ENCODE data around the gene KLRF1. TPM values are rescaled to one million over a fixed set of nuclear protein-coding genes. Genes with fewer than 3 reads are reported as not detected.

Gene KLRF1
- polyA plus RNA-seq, 1 donor from 2014 or later: not detected

- no peak for TF ChIP-seq EZH2 (IDR thresholded peaks at IDR 0.05; ENCODE audit: borderline replicate concordance, insufficient read depth, low read length, poor library complexity, severe bottlenecking)
- TF ChIP-seq POLR2AphosphoS5 (IDR thresholded peaks at IDR 0.05): no peak
- TF ChIP-seq EP300 (conservative IDR thresholded peaks at IDR 0.05; ENCODE audit: poor library complexity, severe bottlenecking): no peak
- no peak for TF ChIP-seq RAD21 (conservative IDR thresholded peaks at IDR 0.05)
- no peak for TF ChIP-seq TAF1 (IDR thresholded peaks at IDR 0.05; ENCODE audit: low read depth)
- TF ChIP-seq, protein P1, sequence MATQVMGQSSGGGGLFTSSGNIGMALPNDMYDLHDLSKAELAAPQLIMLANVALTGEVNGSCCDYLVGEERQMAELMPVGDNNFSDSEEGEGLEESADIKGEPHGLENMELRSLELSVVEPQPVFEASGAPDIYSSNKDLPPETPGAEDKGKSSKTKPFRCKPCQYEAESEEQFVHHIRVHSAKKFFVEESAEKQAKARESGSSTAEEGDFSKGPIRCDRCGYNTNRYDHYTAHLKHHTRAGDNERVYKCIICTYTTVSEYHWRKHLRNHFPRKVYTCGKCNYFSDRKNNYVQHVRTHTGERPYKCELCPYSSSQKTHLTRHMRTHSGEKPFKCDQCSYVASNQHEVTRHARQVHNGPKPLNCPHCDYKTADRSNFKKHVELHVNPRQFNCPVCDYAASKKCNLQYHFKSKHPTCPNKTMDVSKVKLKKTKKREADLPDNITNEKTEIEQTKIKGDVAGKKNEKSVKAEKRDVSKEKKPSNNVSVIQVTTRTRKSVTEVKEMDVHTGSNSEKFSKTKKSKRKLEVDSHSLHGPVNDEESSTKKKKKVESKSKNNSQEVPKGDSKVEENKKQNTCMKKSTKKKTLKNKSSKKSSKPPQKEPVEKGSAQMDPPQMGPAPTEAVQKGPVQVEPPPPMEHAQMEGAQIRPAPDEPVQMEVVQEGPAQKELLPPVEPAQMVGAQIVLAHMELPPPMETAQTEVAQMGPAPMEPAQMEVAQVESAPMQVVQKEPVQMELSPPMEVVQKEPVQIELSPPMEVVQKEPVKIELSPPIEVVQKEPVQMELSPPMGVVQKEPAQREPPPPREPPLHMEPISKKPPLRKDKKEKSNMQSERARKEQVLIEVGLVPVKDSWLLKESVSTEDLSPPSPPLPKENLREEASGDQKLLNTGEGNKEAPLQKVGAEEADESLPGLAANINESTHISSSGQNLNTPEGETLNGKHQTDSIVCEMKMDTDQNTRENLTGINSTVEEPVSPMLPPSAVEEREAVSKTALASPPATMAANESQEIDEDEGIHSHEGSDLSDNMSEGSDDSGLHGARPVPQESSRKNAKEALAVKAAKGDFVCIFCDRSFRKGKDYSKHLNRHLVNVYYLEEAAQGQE (IDR thresholded peaks at IDR 0.05; ENCODE audit: borderline replicate concordance): no peak
- TF ChIP-seq, protein P2, sequence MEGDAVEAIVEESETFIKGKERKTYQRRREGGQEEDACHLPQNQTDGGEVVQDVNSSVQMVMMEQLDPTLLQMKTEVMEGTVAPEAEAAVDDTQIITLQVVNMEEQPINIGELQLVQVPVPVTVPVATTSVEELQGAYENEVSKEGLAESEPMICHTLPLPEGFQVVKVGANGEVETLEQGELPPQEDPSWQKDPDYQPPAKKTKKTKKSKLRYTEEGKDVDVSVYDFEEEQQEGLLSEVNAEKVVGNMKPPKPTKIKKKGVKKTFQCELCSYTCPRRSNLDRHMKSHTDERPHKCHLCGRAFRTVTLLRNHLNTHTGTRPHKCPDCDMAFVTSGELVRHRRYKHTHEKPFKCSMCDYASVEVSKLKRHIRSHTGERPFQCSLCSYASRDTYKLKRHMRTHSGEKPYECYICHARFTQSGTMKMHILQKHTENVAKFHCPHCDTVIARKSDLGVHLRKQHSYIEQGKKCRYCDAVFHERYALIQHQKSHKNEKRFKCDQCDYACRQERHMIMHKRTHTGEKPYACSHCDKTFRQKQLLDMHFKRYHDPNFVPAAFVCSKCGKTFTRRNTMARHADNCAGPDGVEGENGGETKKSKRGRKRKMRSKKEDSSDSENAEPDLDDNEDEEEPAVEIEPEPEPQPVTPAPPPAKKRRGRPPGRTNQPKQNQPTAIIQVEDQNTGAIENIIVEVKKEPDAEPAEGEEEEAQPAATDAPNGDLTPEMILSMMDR (IDR thresholded peaks at IDR 0.05; ENCODE audit: poor library complexity, severe bottlenecking): no peak
- no peak for TF ChIP-seq MXI1 (conservative IDR thresholded peaks at IDR 0.05; ENCODE audit: poor library complexity, severe bottlenecking)
- no peak for TF ChIP-seq SMC3 (conservative IDR thresholded peaks at IDR 0.05; ENCODE audit: poor library complexity)
- Histone ChIP-seq H3F3A (ENCODE audit: insufficient read depth, low read length, poor library complexity, severe bottlenecking) (no peaks in the 10 kb centered on the region), H3K36me3 (ENCODE audit: insufficient read depth, low read length) (no peaks in the 10 kb centered on the region), H3K4me3 (ENCODE audit: low read length) (no peak overlapping the region), H3K9me3 (ENCODE audit: low read length) (no peaks in the 10 kb centered on the region), H3K9me2 (ENCODE audit: insufficient read depth, low read length) (no peaks in the 10 kb centered on the region), H3K4me2 (ENCODE audit: low read length) (no peak overlapping the region), H3K9ac (ENCODE audit: low read length) (no peak overlapping the region), H4K20me1 (ENCODE audit: insufficient read depth) (no peaks in the 10 kb centered on the region), H3K27me3 (ENCODE audit: insufficient read depth, low read depth, low read length) (no peaks in the 10 kb centered on the region), H2AFZ (ENCODE audit: low read depth, low read length) (no peak overlapping the region), H3K27ac (ENCODE audit: low read length) (no peak overlapping the region), H3K79me2 (replicated peaks; ENCODE audit: insufficient read depth, low read length) (no peaks in the 10 kb centered on the region)
These were observed 45.9 kb upstream of the KLRF1 start for GRCh38 chr12:9781360-9781759.

- Histone ChIP-seq H3K36me3 (ENCODE audit: insufficient read depth, low read length) (no peaks in the 10 kb centered on the region), H3K27me3 (ENCODE audit: insufficient read depth, low read depth, low read length) (no peaks in the 10 kb centered on the region), H3K9me2 (ENCODE audit: insufficient read depth, low read length) (no peaks in the 10 kb centered on the region), H4K20me1 (ENCODE audit: insufficient read depth) (no peaks in the 10 kb centered on the region), H3K4me2 (ENCODE audit: low read length) (no peak overlapping the region), H3K79me2 (replicated peaks; ENCODE audit: insufficient read depth, low read length) (no peaks in the 10 kb centered on the region), H3K27ac (ENCODE audit: low read length) (no peak overlapping the region), H3K9ac (ENCODE audit: low read length) (no peak overlapping the region), H2AFZ (ENCODE audit: low read depth, low read length) (no peak overlapping the region), H3K9me3 (ENCODE audit: low read length) (no peaks in the 10 kb centered on the region), H3F3A (ENCODE audit: insufficient read depth, low read length, poor library complexity, severe bottlenecking) (no peaks in the 10 kb centered on the region), H3K4me3 (ENCODE audit: low read length) (no peak overlapping the region)
- TF ChIP-seq SMC3 (conservative IDR thresholded peaks at IDR 0.05; ENCODE audit: poor library complexity) (no peak), EZH2 (IDR thresholded peaks at IDR 0.05; ENCODE audit: borderline replicate concordance, insufficient read depth, low read length, poor library complexity, severe bottlenecking) (no peak), MXI1 (conservative IDR thresholded peaks at IDR 0.05; ENCODE audit: poor library complexity, severe bottlenecking) (no peak), TAF1 (IDR thresholded peaks at IDR 0.05; ENCODE audit: low read depth) (no peak), POLR2AphosphoS5 (IDR thresholded peaks at IDR 0.05) (no peak), EP300 (conservative IDR thresholded peaks at IDR 0.05; ENCODE audit: poor library complexity, severe bottlenecking) (no peak), RAD21 (conservative IDR thresholded peaks at IDR 0.05) (no peak)
- TF ChIP-seq, protein P2 (IDR thresholded peaks at IDR 0.05; ENCODE audit: poor library complexity, severe bottlenecking): no peak
- TF ChIP-seq, protein P1 (IDR thresholded peaks at IDR 0.05; ENCODE audit: borderline replicate concordance): no peak
These were observed 44.5 kb upstream of the KLRF1 start for GRCh38 chr12:9782547-9783382.

Data from neural cell (in vitro differentiated cells).